ENCODE data around the gene PANX3.

PANX3 gene

GRCh38 chr11:124586238-124586860 is 24.9 kb upstream of the PANX3 start:
- no peak for TF ChIP-seq FOXP2 (optimal IDR thresholded peaks at IDR 0.05; ENCODE audit: borderline replicate concordance, extremely low read depth, extremely low read length, insufficient read depth)
- no peak for TF ChIP-seq TAF1 (IDR thresholded peaks at IDR 0.05; ENCODE audit: borderline replicate concordance, insufficient read depth, low read length)
- no peak for TF ChIP-seq SIN3A (IDR thresholded peaks at IDR 0.05; ENCODE audit: borderline replicate concordance, insufficient read depth, low read length)
- TF ChIP-seq REST (IDR thresholded peaks at IDR 0.05; ENCODE audit: insufficient read depth in 1 of 2, low read depth in 2 of 2, low read length in 2 of 2): no peak
- no peak for TF ChIP-seq POLR2AphosphoS5 (IDR thresholded peaks at IDR 0.05; ENCODE audit: low read depth, low read length)

- no peak for TF ChIP-seq TAF1 (IDR thresholded peaks at IDR 0.05; ENCODE audit: borderline replicate concordance, insufficient read depth, low read length)
- no peak for TF ChIP-seq POLR2AphosphoS5 (IDR thresholded peaks at IDR 0.05; ENCODE audit: low read depth, low read length)
- no peak for TF ChIP-seq SIN3A (IDR thresholded peaks at IDR 0.05; ENCODE audit: borderline replicate concordance, insufficient read depth, low read length)
- TF ChIP-seq REST (IDR thresholded peaks at IDR 0.05; ENCODE audit: insufficient read depth in 1 of 2, low read depth in 2 of 2, low read length in 2 of 2): no peak
- no peak for TF ChIP-seq FOXP2 (optimal IDR thresholded peaks at IDR 0.05; ENCODE audit: borderline replicate concordance, extremely low read depth, extremely low read length, insufficient read depth)
These were observed 19.8 kb upstream of the PANX3 start for GRCh38 chr11:124591430-124591829.

- TF ChIP-seq FOXP2 (optimal IDR thresholded peaks at IDR 0.05; ENCODE audit: borderline replicate concordance, extremely low read depth, extremely low read length, insufficient read depth) (no peak), TAF1 (IDR thresholded peaks at IDR 0.05; ENCODE audit: borderline replicate concordance, insufficient read depth, low read length) (no peak), SIN3A (IDR thresholded peaks at IDR 0.05; ENCODE audit: borderline replicate concordance, insufficient read depth, low read length) (no peak), POLR2AphosphoS5 (IDR thresholded peaks at IDR 0.05; ENCODE audit: low read depth, low read length) (no peak), REST (IDR thresholded peaks at IDR 0.05; ENCODE audit: insufficient read depth in 1 of 2, low read depth in 2 of 2, low read length in 2 of 2) (no peak)
These were observed 18.6 kb upstream of the PANX3 start for GRCh38 chr11:124592627-124593026.

GRCh38 chr11:124595302-124595701 is 15.9 kb upstream of the PANX3 start:
- TF ChIP-seq REST (IDR thresholded peaks at IDR 0.05; ENCODE audit: insufficient read depth in 1 of 2, low read depth in 2 of 2, low read length in 2 of 2) (no peak), POLR2AphosphoS5 (IDR thresholded peaks at IDR 0.05; ENCODE audit: low read depth, low read length) (no peak), SIN3A (IDR thresholded peaks at IDR 0.05; ENCODE audit: borderline replicate concordance, insufficient read depth, low read length) (no peak), TAF1 (IDR thresholded peaks at IDR 0.05; ENCODE audit: borderline replicate concordance, insufficient read depth, low read length) (no peak), FOXP2 (optimal IDR thresholded peaks at IDR 0.05; ENCODE audit: borderline replicate concordance, extremely low read depth, extremely low read length, insufficient read depth) (no peak)
